CD4-positive, alpha-beta T cell (primary cell): Measurements from ENCODE around the gene RTP3. TPM values are rescaled to one million over a fixed set of nuclear protein-coding genes. Genes with fewer than 3 reads are reported as not detected.

Experiments used
- ATAC-seq: fragments of 200-7000 bp; cut with Tn5 transposase; one replicate; pipeline ENCODE4 v1.10.0; 2022; ENCODE audit warnings: mild to moderate bottlenecking; ENCODE audit not compliant: poor library complexity
- CTCF ChIA-PET: fragments of 350-600 bp; sonication (Branson Sonifier 250); formaldehyde crosslinking; loops from one replicate; lab custom pipeline; 2021; ENCODE audit warnings: antibody characterized with exemption, inconsistent platforms; lab: Charles Lee
- POLR2A ChIA-PET: fragments of 350-600 bp; sonication (Branson Sonifier 250); formaldehyde crosslinking; loops from one replicate; lab custom pipeline; 2021; ENCODE audit warnings: antibody characterized with exemption, inconsistent platforms; lab: Charles Lee
- DNase-seq, 14 experiments: peaks; one replicate each; pipeline ENCODE4 v3.0.0-alpha.2; 2013 to 2020; ENCODE audit warnings: mixed read lengths in 2 of 14
- H3K27ac ChIP-seq, 2 donors: one replicate each; pipeline versions ENCODE4 v1.5.1 to v1.7.0; 2013; ENCODE audit warnings: low read length in 2 of 2, low read depth in 1 of 2, mild to moderate bottlenecking in 1 of 2
- H3K27me3 ChIP-seq, 2 experiments: 1 replicate in 1 of 2; 2 replicates in 1 of 2; pipeline versions ENCODE4 v1.6.1 to v1.7.0; 2013; ENCODE audit warnings: low read length in 2 of 2, control low read depth in 1 of 2, mild to moderate bottlenecking in 1 of 2, moderate library complexity in 1 of 2; ENCODE audit not compliant: insufficient read depth in 2 of 2, control insufficient read depth in 1 of 2
- H3K36me3 ChIP-seq: one replicate; pipeline ENCODE4 v1.6.1; 2013; ENCODE audit warnings: low read length, control low read depth; ENCODE audit not compliant: insufficient read depth
- H3K4me1 ChIP-seq: one replicate; pipeline ENCODE4 v1.6.1; 2013; ENCODE audit warnings: low read length, control low read depth; ENCODE audit not compliant: insufficient read depth
- H3K4me3 ChIP-seq: one replicate; pipeline ENCODE4 v1.5.1; 2013; ENCODE audit warnings: mild to moderate bottlenecking, low read length, moderate library complexity
- H3K9me3 ChIP-seq, 2 experiments: 1 replicate in 1 of 2; 2 replicates in 1 of 2; pipeline versions ENCODE4 v1.6.1 to v1.7.0; 2013; ENCODE audit warnings: low read length in 2 of 2, mild to moderate bottlenecking in 2 of 2, control low read depth in 1 of 2, moderate library complexity in 1 of 2; ENCODE audit not compliant: control insufficient read depth in 1 of 2, insufficient read depth in 1 of 2
- H3K27ac Mint-ChIP-seq: one replicate; pipeline ENCODE4 v1.8.0; 2020; ENCODE audit warnings: mixed read lengths
- H3K27me3 Mint-ChIP-seq: one replicate; pipeline ENCODE4 v1.8.0; 2021; ENCODE audit warnings: mixed read lengths
- H3K36me3 Mint-ChIP-seq: one replicate; pipeline ENCODE4 v1.8.0; 2021; ENCODE audit warnings: low read depth, mixed read lengths
- H3K4me1 Mint-ChIP-seq: one replicate; pipeline ENCODE4 v1.8.0; 2021; ENCODE audit warnings: low read depth, mixed read lengths
- H3K4me3 Mint-ChIP-seq: one replicate; pipeline ENCODE4 v1.8.0; 2020; ENCODE audit warnings: mild to moderate bottlenecking, mixed read lengths
- H3K9me3 Mint-ChIP-seq: one replicate; pipeline ENCODE4 v1.8.0; 2020; ENCODE audit warnings: mixed read lengths
- CTCF ChIP-seq: fragments of 200-600 bp; IDR thresholded peaks from one replicate; pipeline ENCODE4 v1.8.0; 2022; ENCODE audit warnings: antibody characterized with exemption, mild to moderate bottlenecking
- intact Hi-C, 2 experiments: fragments of 100-400 bp; cut with DNase I in 1 of 2; cut with micrococcal nuclease in 1 of 2; formaldehyde crosslinking; loops; one replicate each; pipeline versions ENCODE4 v1.15.1 to v1.9.0; 2023 to 2025; cut with DNase I, micrococcal nuclease
- total RNA-seq, 174 experiments: library from RNA in 2 of 174; stranded (reverse) in 2 of 174; gene quantifications; one replicate each; pipeline ENCODE4 v1.2.3 and lab custom pipeline; 2021 to 2026

The RTP3 gene
- total RNA-seq, 2 experiments from 2014 or later = not detected

DNA sequence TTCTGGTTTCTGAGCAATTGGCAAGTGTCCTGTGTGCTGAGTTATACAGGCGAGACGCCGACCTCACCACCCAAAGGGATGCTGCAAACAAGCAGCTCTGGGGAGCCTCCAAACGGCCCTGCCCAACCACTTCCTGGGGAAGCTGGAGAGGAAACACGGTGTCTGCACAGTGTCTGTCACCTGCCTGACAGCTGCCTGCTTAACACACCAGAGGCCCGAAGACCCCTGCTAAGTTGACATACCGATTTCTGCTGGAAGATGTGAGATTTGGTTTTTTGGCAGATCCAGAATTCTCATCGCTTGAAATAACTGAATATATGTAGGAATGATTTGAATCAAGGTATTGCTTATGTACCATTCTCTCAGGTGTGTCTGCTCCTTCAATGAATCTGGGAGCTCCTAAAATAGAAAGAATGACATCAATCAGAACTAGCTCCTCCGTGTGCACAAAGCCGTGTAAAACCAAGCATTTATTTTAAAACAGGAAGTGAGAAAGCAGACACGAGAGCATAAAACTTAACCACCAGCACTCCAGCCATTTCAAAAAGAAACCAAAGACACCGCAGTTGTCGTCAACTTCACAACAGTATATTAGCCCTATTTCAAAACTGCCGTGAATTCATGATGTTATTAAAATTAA, 41.1 kb downstream of the RTP3 start:
- H3K27ac ChIP-seq = peak overlapping the region; percentile 68 to 92
- Mint-ChIP-seq H3K9me3 (no peaks in the 10 kb centered on the region), H3K4me3 (peak overlapping the region; percentile 62), H3K27me3 (no peaks in the 10 kb centered on the region), H3K36me3 (no peaks in the 10 kb centered on the region), H3K27ac (peak overlapping the region; percentile 95), H3K4me1 (peaks cover 56% of the 10 kb centered on the region)
- peaks cover 45% of the 10 kb centered on the region for H3K4me1 ChIP-seq
- peak; percentile 75 to 95 (median 86) for DNase-seq
- no peak for TF ChIP-seq CTCF
- CTCF ChIA-PET = interaction anchor here (0.9 to 7.5 kb wide), 9 partner anchors 11 to 1329 kb away, joined by 3 to 145 read pairs (median 6); partner anchors contain the start of gene RTP3
- POLR2A ChIA-PET = interaction anchor here (0.7 to 3.8 kb wide), 25 partner anchors 8 to 1433 kb away, joined by 3 to 45 read pairs (median 4); partner anchors contain the start of genes CCR5AS, CCRL2 and FYCO1
- H3K4me3 ChIP-seq = peak overlapping the region; percentile 44
- ATAC-seq = peak; percentile 90
- intact Hi-C loops = loop anchor here in 1 of 2 experiments (1.0 to 2.0 kb wide), 3 partner anchors 19 to 51 kb away; partner anchors contain the start of gene RTP3
- H3K27me3 ChIP-seq = no peaks in the 10 kb centered on the region
- H3K9me3 ChIP-seq = no peaks in the 10 kb centered on the region
- no peaks in the 10 kb centered on the region for H3K36me3 ChIP-seq

GRCh38 chr3:46539443-46540005, 41.7 kb downstream of the RTP3 start:
- H3K27ac ChIP-seq = peak overlapping the region; percentile 68 to 92
- CTCF ChIA-PET = interaction anchor here (1.0 to 7.5 kb wide), 7 partner anchors 10 to 1330 kb away, joined by 3 to 145 read pairs (median 6); no protein-coding TSS in a partner anchor
- TF ChIP-seq CTCF = no peak
- DNase-seq (peak in 2 of 14 experiments; percentile 34 to 36), ATAC-seq (no peak)
- peak overlapping the region; percentile 95 for H3K27ac Mint-ChIP-seq
- H3K4me1 ChIP-seq = peaks cover 45% of the 10 kb centered on the region
- peak overlapping the region; percentile 44 for H3K4me3 ChIP-seq
- POLR2A ChIA-PET = interaction anchor here (1.2 to 3.8 kb wide), 15 partner anchors 8 to 543 kb away, joined by 3 to 45 read pairs (median 5); partner anchors contain the start of gene FYCO1
- H3K4me1 Mint-ChIP-seq = peaks cover 56% of the 10 kb centered on the region
- H3K4me3 Mint-ChIP-seq = peak overlapping the region; percentile 62
- no peaks in the 10 kb centered on the region for H3K9me3 ChIP-seq
- no peaks in the 10 kb centered on the region for H3K27me3 Mint-ChIP-seq
- H3K9me3 Mint-ChIP-seq = no peaks in the 10 kb centered on the region
- H3K36me3 Mint-ChIP-seq = no peaks in the 10 kb centered on the region
- intact Hi-C loops = loop anchor here in 1 of 2 experiments (1.0 to 2.0 kb wide), 3 partner anchors 19 to 51 kb away; partner anchors contain the start of gene RTP3
- no peaks in the 10 kb centered on the region for H3K36me3 ChIP-seq
- no peaks in the 10 kb centered on the region for H3K27me3 ChIP-seq

DNA sequence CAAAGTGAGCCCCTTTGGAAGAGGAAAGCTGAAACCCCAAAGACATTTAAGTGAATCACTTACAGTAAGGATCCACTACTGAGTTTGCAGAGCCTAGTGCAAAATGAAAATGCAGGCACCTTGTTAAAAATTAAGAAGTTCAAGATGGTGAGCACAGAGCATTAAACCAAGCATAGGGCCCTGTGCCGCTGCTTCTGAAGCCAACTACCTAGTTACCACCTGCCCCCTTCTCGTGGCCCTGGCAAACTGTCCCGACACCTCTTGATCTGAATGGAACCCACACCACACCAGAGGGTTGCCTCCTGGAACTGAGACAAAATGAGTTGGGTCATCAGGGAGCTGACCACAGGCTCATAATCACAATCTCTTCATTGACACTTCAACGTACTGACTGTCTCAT, 42.8 kb downstream of the RTP3 start:
- no peaks in the 10 kb centered on the region for H3K9me3 Mint-ChIP-seq
- H3K4me1 Mint-ChIP-seq = peaks cover 60% of the 10 kb centered on the region
- Histone ChIP-seq H3K27me3 (no peaks in the 10 kb centered on the region), H3K36me3 (no peaks in the 10 kb centered on the region), H3K4me3 (no peak overlapping the region), H3K4me1 (peaks cover 46% of the 10 kb centered on the region), H3K27ac (no peak overlapping the region), H3K9me3 (no peaks in the 10 kb centered on the region)
- H3K36me3 Mint-ChIP-seq = no peaks in the 10 kb centered on the region
- TF ChIP-seq CTCF = no peak
- ATAC-seq (no peak), DNase-seq (no peak)
- H3K27me3 Mint-ChIP-seq = no peaks in the 10 kb centered on the region
- H3K4me3 Mint-ChIP-seq = peak overlapping the region; percentile 54
- CTCF ChIA-PET = interaction anchor here (4.6 to 7.5 kb wide), 2 partner anchors 18 to 52 kb away, joined by 58 to 145 read pairs; no protein-coding TSS in a partner anchor
- POLR2A ChIA-PET = interaction anchor here (1.3 to 2.8 kb wide), 3 partner anchors 8 to 18 kb away, joined by 3 to 24 read pairs (median 12); no protein-coding TSS in a partner anchor
- H3K27ac Mint-ChIP-seq = peak overlapping the region; percentile 95
- intact Hi-C loops = no loop called here
